Left colon (tissue), 2 donors: ENCODE results near the gene RAB40B. TPM values are rescaled to one million over a fixed set of nuclear protein-coding genes. Genes with fewer than 3 reads are reported as not detected.

Experiments used
- ATAC-seq: fragments of 200-7000 bp; cut with Tn5 transposase; one replicate; pipeline ENCODE4 v1.9.1; 2020; ENCODE audit warnings: mild to moderate bottlenecking, moderate library complexity
- DNase-seq, 2 donors: peaks; one replicate each; pipeline ENCODE4 v3.0.0-alpha.2; 2020
- intact Hi-C, 2 donors: fragments of 100-400 bp; cut with DNase I in 1 of 2; cut with micrococcal nuclease in 1 of 2; formaldehyde crosslinking; loops; one replicate each; pipeline versions ENCODE4 v1.11.2 to v1.14.0; 2022; cut with DNase I, micrococcal nuclease
- total RNA-seq, 2 donors: library from RNA; stranded (reverse); fragmentation: NEBNext Ultra II Directional; extraction: Animal tissue kit (Norgen Biotek cat#: 25700); gene quantifications; one replicate each; pipeline ENCODE4 v1.2.1, GENCODE V29; 2021
- donor health status: DM: no; HTN: no; CAD: no.
- donor health status: DM: yes; HTN: yes; CAD: no.

RAB40B gene
- total RNA-seq, 2 donors from 2014 or later, result 29.4 to 29.5 TPM

DNA sequence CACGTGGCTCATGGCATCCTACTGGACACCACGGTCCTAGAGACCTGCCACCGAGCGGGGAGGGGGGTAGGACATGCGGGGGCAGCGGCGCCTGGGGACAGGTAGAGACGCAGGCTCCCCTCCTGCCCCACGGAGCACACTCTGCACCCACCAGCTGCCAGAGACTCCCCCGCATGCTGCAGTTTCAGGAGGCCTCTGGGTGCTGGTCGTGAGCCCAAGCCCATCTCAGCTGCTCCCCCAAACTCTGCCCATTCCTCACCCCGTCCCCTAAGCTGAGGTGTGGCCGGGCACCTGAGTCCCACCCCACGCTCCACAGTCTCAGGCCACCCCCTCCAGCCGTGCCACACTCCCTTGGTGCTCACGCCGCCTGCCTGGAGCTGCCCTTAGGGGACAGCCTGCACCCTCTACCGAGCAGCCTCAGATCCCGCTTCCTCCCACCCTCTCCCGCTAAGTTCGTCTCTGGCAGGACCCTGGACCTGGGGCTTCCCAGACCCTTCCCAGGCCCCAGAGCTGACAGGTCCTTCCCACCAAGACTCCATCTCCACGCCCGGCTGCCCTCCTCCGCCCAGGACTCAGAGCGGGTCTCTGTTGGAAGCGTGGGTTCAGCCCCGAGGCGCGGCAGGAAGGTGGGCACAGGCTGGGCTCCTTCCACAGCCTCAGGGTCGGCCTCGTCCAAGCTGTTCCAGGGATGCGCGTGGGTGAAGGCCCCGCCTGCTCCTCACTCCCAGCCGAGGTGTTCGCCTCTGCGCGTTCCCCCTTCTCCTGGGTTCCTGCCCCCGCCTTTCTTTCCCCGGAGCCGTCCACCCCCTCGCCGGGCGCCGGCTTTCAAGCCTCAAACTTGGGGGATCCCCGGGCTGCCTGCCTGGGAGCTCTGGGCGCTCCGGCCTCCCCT, 1.3 kb downstream of the RAB40B start:
- intact Hi-C loops, result no loop called here
- peak in 1 of 2 donors; percentile 26 for DNase-seq
- no peak for ATAC-seq

DNA sequence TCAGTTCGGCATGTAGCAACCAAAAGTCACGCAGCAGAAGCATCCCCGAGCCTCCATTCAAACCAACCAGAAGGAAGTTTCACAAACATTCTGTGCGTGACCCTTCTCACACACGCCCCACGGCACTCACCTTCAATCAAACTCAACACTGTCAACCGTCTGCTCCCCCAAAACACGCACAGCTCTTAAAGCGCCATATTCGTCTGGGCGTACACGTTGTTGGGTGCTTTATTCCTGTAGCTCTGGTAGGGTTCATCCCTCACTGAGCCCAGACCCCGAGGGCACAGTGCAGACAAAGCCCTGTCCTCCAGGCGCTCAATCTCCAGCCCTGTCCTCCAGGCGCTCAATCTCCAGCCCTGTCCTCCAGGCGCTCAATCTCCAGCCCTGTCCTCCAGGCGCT, 2.2 kb downstream of the RAB40B start:
- ATAC-seq (no peak), DNase-seq (no peak)
- intact Hi-C loops, result no loop called here

DNA sequence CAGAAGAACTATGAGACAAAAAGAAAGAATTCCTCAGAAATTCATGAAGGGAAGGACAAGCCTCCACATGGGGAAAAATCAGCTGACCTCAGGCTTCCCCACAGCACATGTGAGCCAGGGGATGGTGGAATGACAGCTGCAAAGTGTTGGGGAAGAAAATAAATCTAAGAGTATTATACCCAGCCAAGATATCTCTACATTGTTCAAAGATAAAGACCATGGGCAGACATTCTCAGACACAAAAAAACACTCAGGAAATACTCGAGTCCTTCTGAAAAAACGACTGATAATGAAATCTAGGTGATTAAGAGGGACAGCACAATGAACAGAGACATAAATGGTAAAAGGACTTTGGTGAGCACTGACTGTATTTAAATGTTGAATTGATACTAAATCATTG, 3.9 kb downstream of the RAB40B start:
- ATAC-seq, result no peak
- no peak for DNase-seq
- intact Hi-C loops, result no loop called here

DNA sequence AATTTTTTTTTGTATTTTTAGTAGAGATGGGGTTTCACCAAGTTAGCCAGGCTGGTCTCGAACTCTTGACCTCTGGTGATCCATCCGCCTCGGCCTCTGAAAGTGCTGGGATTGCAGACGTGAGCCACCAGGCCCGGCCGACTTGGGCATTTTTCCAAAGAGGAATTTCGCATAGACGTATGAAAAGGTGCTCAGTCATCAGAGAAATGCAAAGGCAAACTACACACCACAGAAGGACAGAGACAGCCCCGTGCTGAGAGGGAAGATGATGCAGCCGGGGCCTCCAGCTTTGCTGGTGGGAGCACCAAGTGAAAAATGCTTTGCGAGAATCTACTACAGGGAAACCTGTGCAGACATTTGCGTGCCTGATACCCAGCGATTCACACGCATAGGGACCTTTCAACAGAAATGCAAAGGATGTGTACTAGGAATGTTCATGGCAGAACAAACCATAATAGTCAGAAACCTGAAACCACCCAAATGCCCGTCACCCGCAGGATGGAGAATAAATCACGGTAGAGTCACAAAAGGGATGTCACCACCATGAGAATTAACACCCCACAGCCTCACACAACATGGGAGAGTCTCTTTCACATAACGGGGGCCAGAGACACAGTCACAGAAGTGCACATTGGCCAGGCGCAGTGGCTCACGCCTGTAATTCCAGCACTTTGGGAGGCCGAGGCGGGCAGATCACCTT, 5.2 kb downstream of the RAB40B start:
- DNase-seq (no peak), ATAC-seq (no peak)
- intact Hi-C loops, result no loop called here

DNA sequence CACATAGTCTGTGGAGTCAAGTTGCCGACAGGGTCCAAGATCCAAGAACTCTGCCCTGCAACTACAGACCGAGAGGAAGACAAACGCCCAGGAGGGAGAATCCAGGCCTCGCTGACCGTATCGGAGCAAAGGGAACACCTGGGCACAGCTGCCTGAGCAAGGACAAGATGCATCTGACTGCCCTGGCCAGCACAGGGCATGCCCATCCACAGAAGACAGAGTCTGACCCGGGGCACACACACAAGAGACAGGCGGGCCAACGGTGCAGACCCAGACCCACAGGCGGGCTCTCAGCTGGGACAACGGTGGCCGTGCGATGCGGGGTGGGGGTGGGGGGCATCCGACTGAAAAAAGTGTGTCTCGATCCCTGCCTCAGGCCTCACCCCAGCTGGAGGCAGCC, 6.2 kb downstream of the RAB40B start:
- ATAC-seq (no peak), DNase-seq (no peak)
- intact Hi-C loops, result no loop called here

DNA sequence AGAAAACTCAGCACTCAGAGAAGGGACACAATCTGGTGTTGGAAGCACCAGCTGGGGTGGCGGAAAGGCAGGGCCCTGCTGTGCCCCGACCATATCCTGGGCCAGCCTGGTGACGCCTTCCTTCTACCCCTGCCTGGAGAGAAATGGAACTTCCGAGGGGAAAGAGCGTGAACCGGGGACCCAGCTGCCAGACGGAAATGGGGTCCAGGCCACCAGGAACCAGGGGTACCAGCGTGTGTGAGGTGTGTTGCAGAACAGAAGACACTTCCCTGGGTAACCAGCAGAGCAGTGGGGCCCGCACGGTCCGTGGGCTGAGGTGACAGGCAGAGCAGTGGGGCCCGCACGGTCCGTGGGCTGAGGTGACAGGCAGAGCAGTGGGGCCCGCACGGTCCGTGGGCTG, 6.8 kb downstream of the RAB40B start:
- intact Hi-C loops, result no loop called here
- no peak for DNase-seq
- no peak for ATAC-seq

DNA sequence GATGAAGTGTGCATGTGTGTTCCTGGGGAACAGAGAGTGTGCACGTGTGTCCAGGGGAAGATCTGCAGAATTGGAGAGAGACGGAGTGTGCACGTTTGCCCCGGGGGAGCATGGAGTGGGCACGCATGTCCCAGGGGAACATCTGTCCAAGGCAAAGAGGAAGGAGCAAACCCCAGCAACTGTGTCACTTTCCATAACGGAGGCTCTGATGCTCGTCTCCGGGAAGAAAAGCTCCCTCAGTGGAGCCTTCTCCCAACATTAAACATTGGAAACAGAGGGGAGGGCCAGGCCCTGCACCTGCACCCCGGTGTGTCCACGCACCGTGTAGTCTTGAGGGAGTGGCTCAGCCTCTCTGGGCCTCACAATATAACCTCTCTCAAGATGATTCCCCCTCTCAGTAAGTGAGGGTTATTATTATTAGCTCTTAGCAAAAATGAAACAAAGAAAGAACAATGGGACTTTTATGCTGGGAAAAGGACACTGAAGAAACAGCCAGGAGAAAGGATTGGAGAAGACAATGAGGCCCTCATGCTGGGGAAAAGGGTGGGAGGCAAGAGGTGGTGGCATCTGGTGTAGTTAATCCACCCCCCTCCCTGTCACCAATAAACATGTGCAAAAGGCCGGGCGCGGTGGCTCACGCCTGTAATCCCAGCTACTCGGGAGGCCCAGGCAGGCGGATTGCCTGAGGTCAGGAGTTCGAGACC, 7.6 kb downstream of the RAB40B start:
- no peak for DNase-seq
- no peak for ATAC-seq
- intact Hi-C loops, result no loop called here

DNA sequence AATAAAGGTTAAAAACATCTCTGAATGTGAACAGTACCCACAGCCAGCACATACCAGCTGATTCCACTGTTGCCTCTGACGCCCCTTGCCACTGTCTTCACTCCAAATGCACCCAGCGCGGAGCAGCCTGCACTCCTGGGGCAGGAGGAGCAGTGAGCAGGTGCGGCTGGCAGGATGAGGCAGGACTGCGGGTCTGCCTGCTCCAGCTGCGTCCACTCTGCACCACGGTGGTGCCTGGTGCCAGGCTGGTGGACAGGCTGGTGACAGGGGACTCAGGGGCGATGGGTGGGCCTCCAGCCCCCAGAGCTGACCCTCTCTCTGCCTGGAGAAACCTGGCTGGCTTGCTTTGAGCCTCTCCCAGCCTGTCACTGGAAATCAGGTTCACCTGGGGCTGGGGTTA, 9.4 kb downstream of the RAB40B start:
- intact Hi-C loops, result no loop called here
- ATAC-seq (no peak), DNase-seq (no peak)

DNA sequence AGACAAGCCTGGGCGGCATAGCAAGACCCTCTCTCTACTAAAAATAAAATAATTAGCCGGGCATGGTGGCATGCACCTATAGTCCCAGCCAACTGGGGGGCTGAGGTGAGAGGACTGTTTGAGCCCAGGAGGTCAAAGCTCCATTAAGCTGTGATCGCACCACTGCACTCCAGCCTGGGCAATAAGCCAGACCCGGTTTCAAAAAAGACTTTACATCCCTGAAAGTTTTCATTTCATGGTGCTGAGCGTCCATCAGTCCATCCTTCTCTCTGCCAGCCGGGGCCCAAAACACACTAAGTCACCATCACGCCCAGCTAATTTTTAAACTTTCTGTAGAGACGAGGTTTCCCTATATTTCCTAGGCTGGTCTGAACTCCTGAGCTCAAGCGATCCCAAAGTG, 10.6 kb downstream of the RAB40B start:
- DNase-seq (no peak), ATAC-seq (no peak)
- intact Hi-C loops, result no loop called here

DNA sequence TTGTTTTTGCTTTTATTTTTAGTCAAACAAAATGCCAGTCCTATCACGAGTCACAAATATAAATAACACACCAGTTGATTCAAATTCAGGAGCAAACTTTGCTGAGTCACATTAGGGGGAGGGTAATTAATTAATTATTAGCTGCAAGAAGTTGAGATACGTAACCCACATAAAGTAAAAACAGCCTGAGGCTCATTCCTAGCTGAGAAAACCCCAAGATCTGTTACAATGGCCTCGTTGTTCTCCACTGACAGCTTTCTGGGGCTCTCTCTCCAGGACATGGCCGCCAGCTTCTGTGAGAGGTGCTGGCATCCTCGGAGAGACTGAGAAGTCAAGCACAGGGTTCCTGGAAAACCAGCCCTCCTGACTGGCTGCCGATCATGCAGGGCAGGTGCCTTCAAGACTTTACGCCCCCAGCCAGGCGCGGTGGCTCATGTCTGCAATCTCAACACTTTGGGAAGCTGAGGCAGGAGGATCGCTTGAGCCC, 11.1 kb downstream of the RAB40B start:
- intact Hi-C loops, result no loop called here
- ATAC-seq, result no peak
- DNase-seq, result no peak

DNA sequence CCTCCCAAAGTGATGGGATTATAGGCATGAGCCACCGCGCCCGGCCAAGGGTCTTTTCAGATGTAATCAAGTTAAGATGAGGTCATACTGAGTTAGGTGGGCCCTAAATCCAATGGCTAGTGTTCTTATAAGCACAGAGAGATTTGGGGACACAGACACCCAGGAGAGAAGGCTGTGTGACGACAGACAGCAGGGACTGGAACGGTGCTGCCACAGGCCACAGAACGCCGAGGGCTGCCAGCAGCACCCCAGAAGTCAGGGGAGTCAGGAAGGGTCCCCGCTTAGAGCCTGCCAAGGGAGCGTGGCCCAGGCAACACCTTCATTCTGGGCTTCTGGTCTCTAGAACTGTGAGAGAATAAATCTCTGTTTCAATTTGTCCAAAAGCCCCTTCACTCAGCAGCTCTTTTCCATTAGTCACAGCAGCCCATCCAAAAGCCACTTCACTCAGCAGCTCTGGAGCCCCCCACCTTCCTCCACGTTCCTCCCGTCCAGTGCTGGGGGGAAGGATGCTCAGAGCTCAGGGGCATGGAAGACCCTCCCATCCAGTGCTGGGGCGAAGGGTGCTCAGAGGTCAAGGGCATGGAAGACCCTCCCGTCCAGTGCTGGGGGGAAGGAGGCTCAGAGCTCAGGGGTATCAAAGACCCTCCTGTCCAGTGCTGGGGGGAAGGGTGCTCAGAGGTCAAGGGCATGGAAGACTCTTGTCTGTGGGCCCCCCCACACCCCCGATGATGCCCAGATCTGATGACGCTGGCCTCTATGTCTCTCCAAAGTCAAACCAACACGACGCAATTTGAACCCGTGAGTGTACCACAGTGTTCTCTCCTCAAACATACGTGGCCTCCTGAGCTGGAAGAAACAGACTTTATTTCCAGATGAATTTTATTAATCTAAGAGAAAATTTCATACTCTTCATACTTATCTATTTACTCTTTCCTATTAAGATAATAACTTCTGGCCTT, 11.9 kb downstream of the RAB40B start:
- ATAC-seq (no peak), DNase-seq (no peak)
- intact Hi-C loops, result no loop called here

DNA sequence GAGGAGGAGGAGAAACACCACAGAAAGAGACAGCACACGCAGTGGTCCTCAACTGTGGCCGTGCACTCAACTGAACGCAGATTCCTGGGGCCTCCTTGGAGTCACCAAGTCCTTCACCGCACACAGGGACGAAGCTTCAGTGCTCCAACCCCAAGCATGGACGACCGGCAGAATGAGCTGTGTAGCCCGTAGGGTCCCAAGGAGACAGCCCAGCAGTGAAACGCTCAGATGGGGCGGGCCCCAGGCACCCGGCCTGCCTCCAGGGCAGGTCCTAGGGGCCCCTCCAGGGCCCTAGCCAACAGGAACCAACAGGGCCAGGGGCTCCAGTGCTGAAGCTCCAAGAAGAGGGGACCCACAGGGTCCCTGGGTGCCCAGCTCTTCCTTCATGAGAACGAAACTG, 13.2 kb downstream of the RAB40B start:
- DNase-seq (no peak), ATAC-seq (no peak)
- intact Hi-C loops, result no loop called here

DNA sequence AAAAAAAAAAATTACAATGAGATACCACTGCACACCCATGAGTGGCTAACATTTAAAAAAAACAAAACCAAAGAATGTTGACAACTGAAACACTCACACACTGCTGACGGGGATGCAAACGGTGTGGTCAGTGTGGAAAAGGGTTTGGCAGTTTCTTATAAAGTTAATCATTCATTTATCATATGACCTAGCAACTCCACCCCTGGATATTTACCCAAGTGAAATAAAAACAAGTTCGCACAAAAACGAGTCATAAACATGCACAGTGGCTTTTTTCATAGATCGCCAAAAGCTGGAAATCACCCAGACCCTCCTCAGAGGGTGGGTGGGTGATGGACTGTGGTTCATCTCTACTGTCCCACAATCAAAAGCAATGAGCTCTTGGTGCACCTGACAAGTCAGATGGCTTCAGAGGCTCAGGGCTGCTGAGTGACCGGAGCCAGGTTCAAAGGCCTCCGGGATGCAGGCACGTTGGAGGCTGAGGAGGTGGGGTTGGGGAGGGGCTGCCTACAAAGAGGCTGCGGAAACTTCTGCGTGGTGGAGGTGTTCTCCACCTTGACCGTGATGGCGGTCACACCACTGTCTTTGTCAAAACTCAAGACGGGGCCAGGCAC, 14.2 kb downstream of the RAB40B start:
- ATAC-seq (peak; percentile 88), DNase-seq (peak; percentile 78 to 83)
- intact Hi-C loops, result no loop called here

DNA sequence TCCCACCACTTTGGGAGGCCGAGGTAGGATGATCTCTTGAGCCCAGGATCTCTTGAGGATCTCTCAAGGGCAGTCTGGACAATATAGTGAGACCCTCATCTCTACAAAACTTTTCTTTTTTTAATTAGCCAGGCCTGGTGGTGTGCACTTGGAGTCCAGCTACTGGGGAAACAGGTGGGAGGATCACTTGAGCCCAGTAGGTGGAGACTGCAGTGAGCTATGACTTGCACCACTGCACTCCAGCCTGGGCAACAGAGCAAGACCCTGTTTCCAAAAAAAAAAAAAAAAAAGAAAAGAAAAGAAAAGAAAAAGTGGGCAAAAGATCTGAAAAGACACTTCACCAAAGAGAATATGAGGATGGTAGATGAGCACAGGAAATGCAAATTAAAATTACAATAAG, 15.0 kb downstream of the RAB40B start:
- intact Hi-C loops, result no loop called here
- ATAC-seq, result no peak
- no peak for DNase-seq

DNA sequence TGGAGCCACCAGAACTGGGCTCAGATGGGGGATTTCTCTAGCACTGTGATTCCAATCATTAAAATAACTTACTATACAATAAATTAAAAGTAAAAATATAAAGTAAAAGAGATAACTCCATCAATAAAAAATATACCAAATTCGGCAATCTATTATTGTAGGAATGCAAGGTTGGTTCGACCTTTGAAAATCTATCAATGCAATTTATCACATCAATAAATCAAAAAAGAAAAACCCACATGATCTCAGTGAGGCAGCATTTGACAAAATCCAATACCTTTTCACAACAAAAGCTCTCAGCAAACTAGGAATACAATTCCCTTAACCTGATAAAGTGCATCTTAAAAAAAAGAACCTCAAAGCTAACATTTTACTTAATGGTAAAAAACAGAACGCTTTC, 17.0 kb downstream of the RAB40B start:
- DNase-seq, result no peak
- ATAC-seq, result no peak
- intact Hi-C loops, result no loop called here

DNA sequence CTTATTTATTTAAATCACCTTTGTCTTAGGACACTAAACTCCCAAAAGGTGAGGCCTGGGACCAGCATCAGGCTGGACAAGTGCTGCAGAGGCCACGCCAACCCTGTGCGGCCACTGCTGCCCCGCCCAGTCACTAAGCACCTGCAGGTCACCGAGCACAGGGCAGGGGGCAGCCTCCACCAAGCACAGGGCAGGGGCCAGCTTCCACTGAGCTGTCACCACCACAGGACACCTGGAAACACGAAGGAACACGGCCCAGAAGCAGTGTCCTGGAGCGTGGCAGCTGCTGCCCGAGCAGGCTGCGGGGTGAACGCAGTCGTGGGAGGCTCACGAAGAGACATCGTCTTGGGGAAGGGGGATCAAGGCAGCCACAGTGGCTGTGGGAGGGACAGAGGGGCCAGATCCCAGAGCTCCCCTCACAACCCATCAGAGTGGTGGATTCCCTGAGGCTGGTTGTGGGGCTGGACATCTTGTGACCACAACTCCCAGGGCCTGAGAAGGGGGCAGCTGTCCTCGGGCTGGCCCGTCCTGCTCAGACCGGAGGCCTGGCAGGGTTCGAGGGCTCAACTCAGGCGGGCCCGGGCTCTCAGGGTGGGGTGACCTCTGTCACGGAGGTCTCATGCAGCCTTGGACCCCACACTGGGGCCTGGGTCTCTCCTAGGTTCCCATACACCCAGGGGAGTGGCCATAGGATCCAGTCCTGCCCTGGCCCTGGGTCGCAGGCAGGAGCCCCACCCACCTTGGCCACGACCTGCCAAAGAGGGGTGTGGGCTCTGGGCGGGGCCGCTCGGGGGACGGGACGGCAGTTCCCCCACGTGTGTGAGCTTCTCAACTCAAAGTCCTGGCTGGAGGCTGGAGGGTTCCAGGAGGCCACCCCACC, 18.7 kb downstream of the RAB40B start:
- peak; percentile 59 for ATAC-seq
- DNase-seq, result peak; percentile 73 to 77
- intact Hi-C loops, result no loop called here

DNA sequence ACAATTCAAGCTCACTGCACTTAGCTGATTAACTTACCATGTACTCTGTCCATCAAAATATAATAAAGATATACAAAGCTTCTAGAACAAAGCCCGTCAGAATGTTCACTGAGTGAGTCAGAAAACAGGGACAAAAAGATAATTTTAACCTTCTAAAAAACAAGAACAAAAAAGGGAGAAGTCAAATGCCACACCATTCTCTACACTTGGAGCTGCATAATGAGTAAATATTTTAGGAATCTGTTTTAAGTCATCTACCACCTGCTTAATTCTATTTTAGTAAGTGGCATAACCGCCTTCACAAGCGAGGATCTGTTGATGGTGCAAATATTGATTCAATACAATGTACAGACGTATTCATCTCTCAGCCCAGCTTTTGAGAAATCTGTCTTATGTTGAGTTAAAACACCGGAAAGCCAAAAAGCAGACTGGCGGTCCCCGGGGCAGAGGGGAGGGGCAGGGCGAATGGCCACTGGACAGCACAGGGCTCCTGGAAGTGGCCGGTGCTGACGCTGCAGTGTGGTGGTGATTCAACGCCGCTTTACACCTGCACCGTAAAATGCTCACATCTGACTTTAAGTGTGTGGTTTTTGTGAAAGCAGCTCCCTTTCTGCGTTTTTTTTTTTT, 20.1 kb downstream of the RAB40B start:
- DNase-seq (no peak), ATAC-seq (no peak)
- intact Hi-C loops, result no loop called here
